Mucosa of descending colon (tissue), 3 donors: Measurements from ENCODE around the gene ADCY1. TPM values are rescaled to one million over a fixed set of nuclear protein-coding genes. Genes with fewer than 3 reads are reported as not detected.

Experiments used
- ATAC-seq: fragments of 200-7000 bp; cut with Tn5 transposase; one replicate; pipeline ENCODE4 v1.9.1; 2020; ENCODE audit warnings: mild to moderate bottlenecking, moderate library complexity
- DNase-seq, 3 donors: peaks; one replicate each; pipeline ENCODE4 v3.0.0-alpha.2; 2020
- H3K36me3 ChIP-seq: fragments of 200-600 bp; one replicate; pipeline ENCODE4 v1.8.0; 2021; ENCODE audit warnings: low read depth, mild to moderate bottlenecking
- H3K4me1 ChIP-seq: fragments of 200-600 bp; one replicate; pipeline ENCODE4 v1.8.0; 2021; ENCODE audit warnings: low read depth, mild to moderate bottlenecking
- H3K4me3 ChIP-seq: fragments of 200-600 bp; one replicate; pipeline ENCODE4 v1.8.0; 2021; ENCODE audit warnings: mild to moderate bottlenecking
- H3K9me3 ChIP-seq: fragments of 200-600 bp; one replicate; pipeline ENCODE4 v1.8.0; 2021; ENCODE audit warnings: mild to moderate bottlenecking
- CTCF ChIP-seq: fragments of 200-600 bp; IDR thresholded peaks from one replicate; pipeline ENCODE4 v1.8.0; 2022; ENCODE audit warnings: antibody characterized with exemption, mild to moderate bottlenecking
- intact Hi-C, 2 donors: fragments of 100-400 bp; cut with DNase I in 1 of 2; cut with micrococcal nuclease in 1 of 2; formaldehyde crosslinking; loops; one replicate each; pipeline versions ENCODE4 v1.11.0 to v1.11.1; 2022; cut with DNase I, micrococcal nuclease
- total RNA-seq, 3 donors: library from RNA; stranded (reverse); fragmentation: NEBNext Ultra II Directional in 2 of 3; extraction: Animal tissue kit (Norgen Biotek cat#: 25700) in 2 of 3; gene quantifications; one replicate each; pipeline versions ENCODE4 v1.2.1 to v1.2.4, GENCODE V29; 2021 to 2023
- donor health status: DM: no; HTN: no; CAD: no; lungs with moderate emphysema.
- donor health status: DM: no; HTN: no; CAD: no.
- donor health status: DM: no; HTN: yes; CAD: no.

Gene ADCY1
- total RNA-seq, 3 donors from 2014 or later: 0.55 to 0.94 (median 0.76) TPM

GRCh38 chr7:45563401-45563800, 10.8 kb upstream of the ADCY1 start:
- DNase-seq (no peak), ATAC-seq (no peak)
- TF ChIP-seq CTCF: no peak
- intact Hi-C loops: no loop called here
- Histone ChIP-seq H3K9me3 (peaks cover 5% of the 10 kb centered on the region), H3K4me3 (no peak overlapping the region), H3K36me3 (no peaks in the 10 kb centered on the region), H3K4me1 (no peaks in the 10 kb centered on the region)

GRCh38 chr7:45563941-45564461, 10.2 kb upstream of the ADCY1 start:
- intact Hi-C loops: no loop called here
- ATAC-seq (no peak), DNase-seq (no peak)
- Histone ChIP-seq H3K36me3 (no peaks in the 10 kb centered on the region), H3K4me1 (no peaks in the 10 kb centered on the region), H3K9me3 (peaks cover 5% of the 10 kb centered on the region), H3K4me3 (no peak overlapping the region)
- TF ChIP-seq CTCF: no peak

GRCh38 chr7:45564485-45564884, 9.7 kb upstream of the ADCY1 start:
- TF ChIP-seq CTCF: no peak
- DNase-seq (no peak), ATAC-seq (no peak)
- intact Hi-C loops: no loop called here
- no peaks in the 10 kb centered on the region for H3K36me3 ChIP-seq
- peaks cover 5% of the 10 kb centered on the region for H3K9me3 ChIP-seq
- no peaks in the 10 kb centered on the region for H3K4me1 ChIP-seq
- no peak overlapping the region for H3K4me3 ChIP-seq

- intact Hi-C loops: no loop called here
- ATAC-seq: no peak
- Histone ChIP-seq H3K9me3 (no peaks in the 10 kb centered on the region), H3K4me3 (no peak overlapping the region), H3K4me1 (no peaks in the 10 kb centered on the region), H3K36me3 (no peaks in the 10 kb centered on the region)
- no peak for DNase-seq
- no peak for TF ChIP-seq CTCF
Measured at GRCh38 chr7:45564886-45565455, 9.2 kb upstream of the ADCY1 start.

GRCh38 chr7:45566386-45566785, 7.8 kb upstream of the ADCY1 start:
- ATAC-seq: no peak
- no peak for TF ChIP-seq CTCF
- no peak overlapping the region for H3K4me3 ChIP-seq
- no peaks in the 10 kb centered on the region for H3K4me1 ChIP-seq
- intact Hi-C loops: no loop called here
- DNase-seq: no peak
- no peaks in the 10 kb centered on the region for H3K9me3 ChIP-seq
- no peaks in the 10 kb centered on the region for H3K36me3 ChIP-seq

GRCh38 chr7:45566961-45567360, 7.2 kb upstream of the ADCY1 start:
- Histone ChIP-seq H3K4me3 (no peak overlapping the region), H3K36me3 (no peaks in the 10 kb centered on the region), H3K9me3 (no peaks in the 10 kb centered on the region), H3K4me1 (no peaks in the 10 kb centered on the region)
- ATAC-seq (no peak), DNase-seq (no peak)
- intact Hi-C loops: no loop called here
- TF ChIP-seq CTCF: no peak
